GM20000 (cell line): ENCODE data around the gene TGFB3.

Source experiments
- DNase-seq: peaks from one replicate; pipeline ENCODE4 v3.0.0; 2012; ENCODE audit warnings: low spot score
- CTCF ChIP-seq: IDR thresholded peaks from 2 replicates; pipeline ENCODE4 v1.5.1; 2012; ENCODE audit warnings: mild to moderate bottlenecking, control low read depth; ENCODE audit errors: extremely low read depth, missing control alignments

TGFB3 gene

DNA sequence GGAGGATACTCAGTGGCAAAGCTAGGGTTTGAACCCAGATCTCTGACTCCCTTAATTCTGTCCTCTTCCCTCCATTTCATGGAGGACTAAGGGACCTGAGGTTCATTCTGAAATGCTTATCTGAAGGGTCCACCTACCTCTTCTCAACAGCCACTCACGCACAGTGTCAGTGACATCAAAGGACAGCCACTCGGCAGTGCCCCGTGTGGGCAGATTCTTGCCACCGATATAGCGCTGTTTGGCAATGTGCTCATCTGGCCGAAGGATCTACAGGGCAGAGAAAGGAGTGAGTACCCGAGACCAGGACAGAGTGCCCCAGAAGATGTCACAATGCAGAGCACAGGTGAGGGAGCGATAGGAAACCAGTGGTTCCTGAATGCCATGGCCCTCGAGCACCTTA lies 10.8 kb downstream of the TGFB3 start:
- TF ChIP-seq CTCF: no peak

DNA sequence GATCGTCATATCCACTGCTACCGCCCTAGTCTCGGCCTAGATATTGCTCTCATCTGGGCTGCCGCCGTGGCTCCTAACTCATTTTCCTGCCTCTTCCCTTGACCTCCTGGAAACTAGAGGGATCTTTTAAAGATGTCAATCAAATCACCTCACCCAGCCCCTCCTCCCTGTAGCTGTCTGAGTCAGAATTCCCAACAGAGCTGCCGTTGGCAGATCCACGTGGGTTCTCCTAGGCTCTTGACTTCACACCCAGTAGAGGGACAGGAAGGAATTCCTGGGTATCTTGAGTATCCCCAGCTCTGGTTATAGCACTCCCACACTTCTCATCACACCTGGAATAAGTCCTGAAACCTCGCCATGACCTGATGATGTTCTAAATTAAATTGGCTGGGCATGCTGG lies 11.9 kb downstream of the TGFB3 start:
- DNase-seq: no peak
- TF ChIP-seq CTCF: no peak

More for the DNA sequence above, 10.8 kb downstream of the TGFB3 start:
- no peak for DNase-seq

DNA sequence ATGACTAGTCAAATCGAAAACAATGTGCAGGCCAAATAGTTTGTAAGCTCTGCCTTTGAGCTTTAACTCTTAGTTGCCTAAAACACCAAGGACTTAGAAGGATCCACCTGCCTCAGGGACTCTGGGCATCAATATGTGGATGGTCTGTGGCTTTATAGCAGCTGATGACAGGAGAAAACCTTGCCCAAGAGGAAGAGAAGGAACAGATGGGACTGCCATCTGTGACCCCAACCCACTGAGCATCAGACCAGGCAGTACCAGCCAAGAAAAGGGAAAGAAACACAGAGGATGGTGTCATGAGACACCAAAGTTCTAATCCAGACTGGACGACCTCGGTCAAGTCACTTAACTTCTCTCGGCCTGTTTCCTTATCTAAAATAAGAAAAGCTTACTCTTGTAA lies 12.7 kb downstream of the TGFB3 start:
- TF ChIP-seq CTCF: no peak
- DNase-seq: no peak

DNA sequence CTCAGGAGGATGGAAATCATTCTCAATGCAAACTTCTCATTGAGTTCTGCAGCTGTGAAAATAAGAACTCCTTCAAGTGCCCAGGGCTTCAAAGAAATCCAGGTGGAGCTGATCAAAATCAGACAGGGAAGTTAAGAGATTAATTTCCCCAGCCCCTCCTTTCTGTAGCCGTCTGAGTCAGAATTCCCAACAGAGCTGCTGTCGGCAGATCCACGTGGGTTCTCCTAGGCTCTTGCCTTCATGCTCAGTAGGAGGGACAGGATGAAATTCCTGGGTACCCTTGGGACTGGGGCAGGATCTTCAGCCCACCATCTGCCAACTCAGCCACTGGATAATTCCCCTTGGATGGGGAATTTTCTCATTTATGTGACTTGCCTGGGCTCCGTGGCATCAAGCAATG lies 13.3 kb downstream of the TGFB3 start:
- DNase-seq: no peak

DNA sequence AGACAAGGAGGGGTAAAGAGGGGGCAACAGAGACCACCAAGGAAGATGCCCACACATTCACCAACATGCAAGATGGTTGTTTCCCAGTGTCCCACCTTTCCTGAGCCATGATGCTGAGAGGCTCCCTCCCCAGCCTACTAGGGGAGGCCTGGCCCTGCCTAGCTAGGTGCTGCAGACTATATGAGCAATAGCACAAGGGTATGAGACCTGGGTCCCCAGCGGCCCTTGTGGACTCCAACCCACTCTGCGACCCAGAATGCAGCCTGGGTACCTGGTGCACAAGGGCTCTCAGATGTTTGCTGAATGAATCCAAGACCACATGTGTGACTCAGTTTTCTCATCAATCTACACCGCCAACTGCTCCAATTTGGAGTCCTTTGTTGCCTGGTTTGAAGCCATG lies 13.9 kb downstream of the TGFB3 start:
- no peak for DNase-seq
- no peak for TF ChIP-seq CTCF

More for the DNA sequence above, 13.3 kb downstream of the TGFB3 start:
- TF ChIP-seq CTCF: no peak

DNA sequence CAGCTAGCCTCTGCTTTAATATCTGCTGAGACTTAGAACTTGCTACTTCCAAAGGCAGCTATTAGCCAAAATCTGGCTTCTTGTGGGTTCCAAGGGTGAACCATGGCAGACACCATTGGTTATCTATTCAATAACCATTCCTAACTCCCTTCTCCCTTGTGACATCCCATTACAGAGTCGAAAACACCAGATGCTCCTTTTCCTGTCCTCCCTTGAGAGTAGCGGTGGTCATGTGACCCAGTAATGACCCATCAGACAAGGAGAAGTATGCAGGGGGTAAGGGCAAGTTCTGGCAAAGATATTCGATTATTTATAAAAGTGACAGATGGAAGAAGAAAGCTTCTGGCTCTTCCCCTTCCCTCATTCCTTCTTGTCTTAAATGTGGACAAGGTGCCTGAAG lies 20.1 kb downstream of the TGFB3 start:
- TF ChIP-seq CTCF: no peak
- no peak for DNase-seq

DNA sequence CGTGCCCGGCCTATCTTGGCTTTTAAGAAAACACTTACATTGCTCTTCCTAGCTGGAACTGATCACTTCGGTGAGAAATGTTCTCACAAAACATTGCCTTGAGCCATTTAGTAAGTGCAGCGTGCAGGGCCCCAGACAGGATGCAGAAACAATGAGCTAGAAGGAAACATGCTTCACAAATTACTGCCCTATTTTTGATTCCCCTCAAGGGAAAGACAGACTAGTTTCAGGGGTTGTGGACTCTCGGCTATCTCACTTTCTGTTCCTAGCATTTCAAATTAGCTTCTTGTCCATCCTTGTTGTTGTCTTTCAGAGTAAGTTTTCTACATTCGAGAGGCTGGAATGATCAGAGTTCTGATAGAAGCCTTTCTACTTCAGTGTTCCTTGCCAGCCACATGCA lies 21.6 kb downstream of the TGFB3 start:
- DNase-seq: peak; percentile 74
- no peak for TF ChIP-seq CTCF
